ENCODE results near the gene AURKA.

The AURKA gene

DNA sequence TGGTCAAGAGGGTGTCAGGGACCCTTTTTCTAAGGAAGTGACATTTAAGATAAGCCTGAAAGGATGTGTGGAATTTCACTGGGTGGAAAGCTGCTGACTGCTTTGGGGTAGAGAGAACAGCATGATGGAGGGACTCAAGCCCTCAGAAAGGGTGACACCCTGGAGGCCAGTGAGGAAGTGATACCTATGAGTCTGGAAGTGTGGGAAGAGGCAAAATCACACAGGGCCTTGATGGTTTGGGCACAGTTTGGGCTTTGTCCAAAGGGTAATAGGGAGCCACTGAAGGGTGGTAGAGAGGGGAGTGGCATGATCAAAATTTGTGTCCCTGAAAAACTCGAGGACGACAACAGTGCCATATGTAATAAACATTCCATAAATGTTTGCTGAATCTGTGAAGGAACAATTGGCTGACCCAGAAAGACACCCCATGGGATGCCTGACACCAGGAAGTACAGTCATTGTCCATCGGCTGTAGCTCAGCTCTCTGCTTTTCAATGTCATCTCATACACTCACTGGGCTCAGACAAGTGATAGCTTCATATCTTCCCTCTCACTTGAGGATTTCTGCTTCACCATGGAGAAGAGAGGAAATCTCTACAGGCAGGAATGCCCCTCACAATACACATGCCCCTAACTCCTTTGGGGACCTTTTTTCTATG, 41.3 kb upstream of the AURKA start:
- TF ChIP-seq, protein P1, sequence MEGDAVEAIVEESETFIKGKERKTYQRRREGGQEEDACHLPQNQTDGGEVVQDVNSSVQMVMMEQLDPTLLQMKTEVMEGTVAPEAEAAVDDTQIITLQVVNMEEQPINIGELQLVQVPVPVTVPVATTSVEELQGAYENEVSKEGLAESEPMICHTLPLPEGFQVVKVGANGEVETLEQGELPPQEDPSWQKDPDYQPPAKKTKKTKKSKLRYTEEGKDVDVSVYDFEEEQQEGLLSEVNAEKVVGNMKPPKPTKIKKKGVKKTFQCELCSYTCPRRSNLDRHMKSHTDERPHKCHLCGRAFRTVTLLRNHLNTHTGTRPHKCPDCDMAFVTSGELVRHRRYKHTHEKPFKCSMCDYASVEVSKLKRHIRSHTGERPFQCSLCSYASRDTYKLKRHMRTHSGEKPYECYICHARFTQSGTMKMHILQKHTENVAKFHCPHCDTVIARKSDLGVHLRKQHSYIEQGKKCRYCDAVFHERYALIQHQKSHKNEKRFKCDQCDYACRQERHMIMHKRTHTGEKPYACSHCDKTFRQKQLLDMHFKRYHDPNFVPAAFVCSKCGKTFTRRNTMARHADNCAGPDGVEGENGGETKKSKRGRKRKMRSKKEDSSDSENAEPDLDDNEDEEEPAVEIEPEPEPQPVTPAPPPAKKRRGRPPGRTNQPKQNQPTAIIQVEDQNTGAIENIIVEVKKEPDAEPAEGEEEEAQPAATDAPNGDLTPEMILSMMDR (conservative IDR thresholded peaks at IDR 0.05; ENCODE audit: low read length), result no peak
- no peak for TF ChIP-seq EZH2phosphoT487 (IDR thresholded peaks at IDR 0.05; ENCODE audit: borderline replicate concordance)
- Histone ChIP-seq H3K36me3 (ENCODE audit: insufficient read depth, low read length) (no peaks in the 10 kb centered on the region), H3K27me3 (ENCODE audit: insufficient read depth, low read length, poor library complexity, severe bottlenecking) (no peaks in the 10 kb centered on the region), H3K9me2 (replicated peaks; ENCODE audit: low read depth, low read length) (no peaks in the 10 kb centered on the region), H2AFZ (ENCODE audit: low read length) (no peak overlapping the region), H3K4me2 (ENCODE audit: low read depth, low read length, poor library complexity, severe bottlenecking) (no peak overlapping the region), H4K20me1 (ENCODE audit: insufficient read depth, low read length, poor library complexity, severe bottlenecking) (no peaks in the 10 kb centered on the region), H3K9me3 (ENCODE audit: insufficient read depth, low read depth, low read length) (no peaks in the 10 kb centered on the region), H3K4me3 (ENCODE audit: low read length, poor library complexity, severe bottlenecking) (no peak overlapping the region), H3F3A (ENCODE audit: low read depth) (no peaks in the 10 kb centered on the region), H3K9ac (ENCODE audit: low read depth, low read length, poor library complexity, severe bottlenecking) (no peak overlapping the region), H3K79me2 (ENCODE audit: insufficient read depth, low read length) (no peaks in the 10 kb centered on the region), H3K4me1 (ENCODE audit: insufficient read depth, low read length, poor library complexity, severe bottlenecking) (peaks cover 25% of the 10 kb centered on the region)

DNA sequence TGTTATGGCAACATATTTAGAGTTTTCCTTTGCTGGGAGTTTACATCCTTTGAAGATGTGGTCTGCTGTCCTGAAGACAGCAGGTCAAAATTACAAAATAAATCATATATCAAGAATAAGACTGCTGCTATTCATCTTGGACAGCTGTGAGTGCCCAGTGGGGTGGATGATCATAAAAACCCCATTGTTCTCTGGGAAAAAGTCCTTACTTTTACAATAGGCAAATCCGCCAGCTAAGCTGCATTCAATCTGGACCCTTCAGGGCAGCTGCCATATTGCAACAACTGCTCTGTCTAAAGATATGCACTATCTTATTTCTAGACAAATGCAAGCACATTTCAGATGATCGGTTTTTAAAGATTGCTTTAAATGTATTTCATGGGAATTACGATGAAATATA, 39.5 kb upstream of the AURKA start:
- Histone ChIP-seq H3K79me2 (ENCODE audit: insufficient read depth, low read length) (no peaks in the 10 kb centered on the region), H3K9ac (ENCODE audit: low read depth, low read length, poor library complexity, severe bottlenecking) (no peak overlapping the region), H4K20me1 (ENCODE audit: insufficient read depth, low read length, poor library complexity, severe bottlenecking) (no peaks in the 10 kb centered on the region), H3K27me3 (ENCODE audit: insufficient read depth, low read length, poor library complexity, severe bottlenecking) (no peaks in the 10 kb centered on the region), H3K4me3 (ENCODE audit: low read length, poor library complexity, severe bottlenecking) (no peak overlapping the region), H3K9me3 (ENCODE audit: insufficient read depth, low read depth, low read length) (no peaks in the 10 kb centered on the region), H3K36me3 (ENCODE audit: insufficient read depth, low read length) (no peaks in the 10 kb centered on the region), H3K9me2 (replicated peaks; ENCODE audit: low read depth, low read length) (no peaks in the 10 kb centered on the region), H3K4me1 (ENCODE audit: insufficient read depth, low read length, poor library complexity, severe bottlenecking) (peaks cover 32% of the 10 kb centered on the region), H3K4me2 (ENCODE audit: low read depth, low read length, poor library complexity, severe bottlenecking) (no peak overlapping the region), H3F3A (ENCODE audit: low read depth) (no peaks in the 10 kb centered on the region), H2AFZ (ENCODE audit: low read length) (no peak overlapping the region)
- TF ChIP-seq EZH2phosphoT487 (IDR thresholded peaks at IDR 0.05; ENCODE audit: borderline replicate concordance), result no peak
- TF ChIP-seq, protein P1 (conservative IDR thresholded peaks at IDR 0.05; ENCODE audit: low read length), result no peak

DNA sequence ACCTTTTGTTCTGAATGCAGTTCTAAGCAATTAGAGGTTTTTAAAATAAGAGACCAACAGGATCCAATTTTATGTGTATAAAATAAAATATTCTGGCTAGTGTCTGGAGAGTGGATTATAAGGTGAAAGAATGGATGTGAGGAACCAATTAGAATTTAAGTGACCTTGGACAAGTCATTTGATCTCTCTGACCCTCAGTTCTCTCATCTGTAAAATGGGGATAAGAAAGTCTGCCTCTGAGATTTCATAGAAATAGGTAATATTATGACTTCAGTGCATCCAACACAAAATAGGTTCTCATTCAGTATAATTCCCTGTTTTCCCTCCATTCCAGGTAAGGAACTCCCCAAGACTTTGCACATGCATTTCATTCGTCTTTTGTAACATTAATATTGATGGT, 38.9 kb upstream of the AURKA start:
- H3F3A ChIP-seq (ENCODE audit: low read depth), result no peaks in the 10 kb centered on the region
- no peak overlapping the region for H2AFZ ChIP-seq (ENCODE audit: low read length)
- peaks cover 32% of the 10 kb centered on the region for H3K4me1 ChIP-seq (ENCODE audit: insufficient read depth, low read length, poor library complexity, severe bottlenecking)
- H3K79me2 ChIP-seq (ENCODE audit: insufficient read depth, low read length), result no peaks in the 10 kb centered on the region
- no peak overlapping the region for H3K4me2 ChIP-seq (ENCODE audit: low read depth, low read length, poor library complexity, severe bottlenecking)
- H3K4me3 ChIP-seq (ENCODE audit: low read length, poor library complexity, severe bottlenecking), result no peak overlapping the region
- no peaks in the 10 kb centered on the region for H3K9me2 ChIP-seq (replicated peaks; ENCODE audit: low read depth, low read length)
- H3K9ac ChIP-seq (ENCODE audit: low read depth, low read length, poor library complexity, severe bottlenecking), result no peak overlapping the region
- no peaks in the 10 kb centered on the region for H3K9me3 ChIP-seq (ENCODE audit: insufficient read depth, low read depth, low read length)
- TF ChIP-seq, protein P1 (conservative IDR thresholded peaks at IDR 0.05; ENCODE audit: low read length), result no peak
- TF ChIP-seq EZH2phosphoT487 (IDR thresholded peaks at IDR 0.05; ENCODE audit: borderline replicate concordance), result no peak
- no peaks in the 10 kb centered on the region for H3K27me3 ChIP-seq (ENCODE audit: insufficient read depth, low read length, poor library complexity, severe bottlenecking)
- no peaks in the 10 kb centered on the region for H3K36me3 ChIP-seq (ENCODE audit: insufficient read depth, low read length)
- no peaks in the 10 kb centered on the region for H4K20me1 ChIP-seq (ENCODE audit: insufficient read depth, low read length, poor library complexity, severe bottlenecking)

All from Loucy (cell line).